ENCODE data around the gene SH3BP4. TPM values are rescaled to one million over a fixed set of nuclear protein-coding genes. Genes with fewer than 3 reads are reported as not detected.

The SH3BP4 gene
- total and polyA plus RNA-seq, 2 of the 13 experiments (the other 11 are each of a cell fraction or from before 2014, with no cell fraction given) = 34.6 to 99.1 TPM

- TF ChIP-seq HMGXB4 (CRISPR knock-in tag; IDR thresholded peaks at IDR 0.05; ENCODE audit: borderline replicate concordance in 1 of 2, low read depth in 1 of 2) = 0 out of 4 replicates have a peak, but pooled peaks of 1 of the 2 experiments have one; percentile 36
- TF ChIP-seq ZNF841 (CRISPR knock-in tag; IDR thresholded peaks at IDR 0.05; ENCODE audit: borderline replicate concordance) = no peak
- no peak for TF ChIP-seq ZNF264 (CRISPR knock-in tag; IDR thresholded peaks at IDR 0.05)
- TF ChIP-seq GATAD1 (CRISPR knock-in tag; IDR thresholded peaks at IDR 0.05) = 0 out of 2 replicates have a peak, but pooled peaks have one; percentile 20
- TF ChIP-seq ZMYM4 (CRISPR knock-in tag; IDR thresholded peaks at IDR 0.05) = 0 out of 2 replicates have a peak, but pooled peaks have one; percentile 6
- no peak for TF ChIP-seq MTERF4 (CRISPR knock-in tag; IDR thresholded peaks at IDR 0.05)
- no peak for TF ChIP-seq IRF9 (CRISPR knock-in tag; IDR thresholded peaks at IDR 0.05; ENCODE audit: borderline replicate concordance)
- no peak for TF ChIP-seq IRF1 (CRISPR knock-in tag; IDR thresholded peaks at IDR 0.05; ENCODE audit: low read depth)
- TF ChIP-seq RELA (CRISPR knock-in tag; IDR thresholded peaks at IDR 0.05) = no peak
- no peak for TF ChIP-seq ZFYVE20 (CRISPR knock-in tag; IDR thresholded peaks at IDR 0.05; ENCODE audit: borderline replicate concordance, low read depth)
- TF ChIP-seq THRA (CRISPR knock-in tag; IDR thresholded peaks at IDR 0.05; ENCODE audit: borderline replicate concordance) = peak; percentile 52; the same call in 1 of the 2 replicates
- TF ChIP-seq RBFOX2 (IDR thresholded peaks at IDR 0.05; ENCODE audit: low read depth, low read length) = no peak
- TF ChIP-seq FOXA1 (IDR thresholded peaks at IDR 0.05) = no peak
- 0 out of 2 replicates have a peak, but pooled peaks have one; percentile 27 for TF ChIP-seq FOXA1 (CRISPR knock-in tag; IDR thresholded peaks at IDR 0.05)
- no peak; the same call in 2 of the 3 replicates for TF ChIP-seq MXI1 (IDR thresholded peaks at IDR 0.05; ENCODE audit: borderline replicate concordance, low read depth, low read length)
- no peak for TF ChIP-seq ZNF280D (CRISPR knock-in tag; IDR thresholded peaks at IDR 0.05)
These were observed 24.8 kb downstream of the SH3BP4 start (continued) for GRCh38 chr2:234976479-234977227.

All from HepG2 (cell line).